Body of pancreas (tissue), 4 donors: ENCODE results near the gene ATG7.

Experiments used
- CTCF ChIP-seq, 7 experiments: fragments of 450-650 bp in 4 of 7; fragments of 200-600 bp in 3 of 7; sonication (generic) in 3 of 7; IDR thresholded peaks; one replicate each; pipeline ENCODE4 v1.5.1; 2016 to 2019; ENCODE audit warnings: antibody characterized with exemption in 7 of 7
- POLR2A ChIP-seq, 3 donors: fragments of 450-650 bp; IDR thresholded peaks; one replicate each; pipeline ENCODE4 v1.6.1; 2016; ENCODE audit warnings: antibody characterized with exemption in 3 of 3, mild to moderate bottlenecking in 2 of 3

DNA sequence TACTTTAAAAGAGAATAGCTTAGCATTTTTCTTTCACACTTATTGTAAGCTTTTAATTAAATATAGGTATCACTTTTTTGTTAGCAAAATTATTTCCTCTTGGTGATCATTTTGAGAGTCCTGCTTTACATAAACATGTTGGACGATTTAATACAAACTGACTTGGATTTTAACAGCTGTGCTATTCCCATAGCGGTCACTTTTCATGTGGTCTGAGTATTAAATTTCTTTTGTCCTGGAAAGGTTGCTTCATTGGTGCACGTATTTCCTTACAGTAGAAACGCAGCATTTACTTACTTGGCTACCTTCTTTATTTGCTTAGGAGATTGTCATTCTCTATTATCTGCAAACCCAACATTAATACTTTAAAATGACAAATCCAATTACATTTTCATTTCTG lies 109.4 kb downstream of the ATG7 start:
- TF ChIP-seq CTCF (IDR thresholded peaks at IDR 0.05) (peak in 1 of 7 experiments; percentile 3), POLR2A (IDR thresholded peaks at IDR 0.05) (no peak)
